GM18502 (cell line): ENCODE results near the gene ZNF426.
"Not testable (repeated sequence)": the region's sequence is repeated elsewhere in the genome, so short reads cannot be mapped to it uniquely, and the experiment has no call there.

ENCODE experiments used
- ATAC-seq: cut with Tn5 transposase; IDR thresholded peaks from one replicate; pipeline ENCODE4 v1.9.1; 2021; ENCODE audit warnings: mild to moderate bottlenecking; ENCODE audit not compliant: unreplicated experiment, poor library complexity

Gene ZNF426

DNA sequence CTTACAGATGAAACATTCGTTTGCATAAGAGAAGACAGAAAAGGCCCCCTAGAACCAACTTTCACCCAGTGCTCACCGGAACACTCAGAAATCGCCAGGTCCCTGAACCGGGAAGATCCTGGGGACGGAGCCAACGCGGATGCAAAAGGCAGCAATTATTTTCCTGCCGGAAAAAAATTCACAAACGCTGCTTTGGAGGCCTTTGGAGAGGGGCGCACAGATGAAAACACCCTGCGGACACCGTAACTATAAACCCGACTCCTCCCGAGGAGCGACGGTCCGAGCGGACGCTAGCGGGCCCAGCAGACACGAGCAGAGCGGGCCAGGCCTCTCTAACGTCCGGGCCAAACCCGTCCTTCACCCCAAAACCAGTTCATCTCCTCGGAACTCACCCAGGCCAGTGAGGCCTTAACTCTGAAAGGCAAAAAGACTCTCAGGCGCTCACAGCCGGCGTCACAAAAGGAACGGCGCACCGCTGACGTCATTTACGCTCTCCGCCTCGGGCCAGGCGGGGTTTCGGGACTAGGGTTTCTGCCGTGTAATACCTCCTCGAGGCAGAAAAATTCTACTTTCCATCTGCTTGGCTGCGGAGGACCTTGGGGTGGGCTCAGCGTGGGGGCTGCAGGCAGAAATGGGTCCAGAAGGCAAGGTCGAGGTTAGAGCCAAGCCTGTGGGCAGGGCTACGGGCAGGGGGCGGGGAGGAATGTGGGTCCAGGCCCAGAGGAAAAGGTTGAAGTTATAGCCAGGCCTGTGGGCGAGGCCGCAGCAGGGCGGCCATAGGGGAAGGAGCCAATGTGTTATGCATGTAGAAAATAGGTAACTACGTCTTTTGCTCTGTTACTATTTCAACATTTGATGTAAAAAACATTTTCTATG is at the start of gene ZNF426:
Gene ZNF426, minus strand, starts transcription at position 463 of the 876 bp plus-strand sequence. CDS start 2,413 bp downstream, outside the sequence.
- ATAC-seq = peak; percentile 81

DNA sequence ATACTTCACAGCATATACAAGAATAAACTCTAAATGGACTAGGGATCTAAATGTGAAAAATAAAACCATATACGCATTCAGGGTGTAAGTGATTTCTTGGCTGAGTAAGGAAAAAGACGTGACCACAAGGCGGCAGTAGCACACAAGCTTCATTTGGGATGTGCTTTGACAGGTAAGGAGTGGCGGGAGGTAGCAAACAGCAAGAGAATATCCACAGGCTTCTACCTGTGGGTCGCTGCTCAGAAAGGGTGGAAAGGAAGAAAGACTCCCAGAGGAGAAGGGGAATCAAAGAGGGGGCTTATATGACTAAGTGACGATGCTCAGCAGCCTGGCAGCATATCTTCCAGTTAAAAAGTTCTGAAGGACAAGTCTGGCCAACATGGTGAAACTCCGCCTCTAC is 48.3 kb upstream of the ZNF426 start:
- no peak for ATAC-seq

DNA sequence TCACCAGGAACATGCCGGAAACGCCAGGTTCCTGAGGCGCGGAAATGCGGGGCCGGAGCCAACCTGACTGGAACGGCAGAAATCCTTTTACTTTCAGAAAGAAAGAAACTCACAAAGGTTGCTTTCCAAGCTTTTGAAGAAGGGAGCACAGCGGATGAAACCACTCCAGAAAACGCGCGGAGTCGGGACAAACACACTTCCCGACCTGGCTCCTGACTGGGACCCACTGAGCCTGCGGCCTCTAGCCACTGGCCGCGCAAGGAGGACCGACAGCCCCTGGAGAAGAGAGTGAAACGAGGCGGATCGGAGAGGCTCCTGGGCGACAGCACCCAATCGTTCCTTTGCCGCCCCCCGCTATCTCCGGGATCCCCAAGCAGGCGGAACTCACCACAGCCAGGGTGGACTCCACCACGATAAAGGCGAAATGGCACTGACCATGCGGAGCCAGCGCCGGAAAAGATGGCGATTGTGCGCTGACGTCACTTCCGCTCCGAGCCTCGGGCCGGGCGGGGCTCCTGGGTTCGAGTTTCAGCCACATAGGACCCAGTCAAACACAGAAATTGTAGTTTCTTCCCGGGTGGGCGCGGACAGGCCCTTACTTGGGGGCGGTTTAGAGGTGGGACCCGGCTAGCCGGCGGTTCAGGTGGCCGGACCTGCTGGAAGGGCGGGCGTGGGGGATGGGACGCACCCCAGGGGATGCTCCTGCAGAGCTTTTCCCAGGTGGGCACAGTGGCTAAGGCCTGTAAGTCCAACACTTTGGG is 45.8 kb upstream of the ZNF426 start, which contains the start of gene ZNF121:
Gene ZNF121, minus strand, starts transcription at position 432 of the 761 bp plus-strand sequence. CDS start 16,407 bp downstream, outside the sequence.
- peak; percentile 85 for ATAC-seq

DNA sequence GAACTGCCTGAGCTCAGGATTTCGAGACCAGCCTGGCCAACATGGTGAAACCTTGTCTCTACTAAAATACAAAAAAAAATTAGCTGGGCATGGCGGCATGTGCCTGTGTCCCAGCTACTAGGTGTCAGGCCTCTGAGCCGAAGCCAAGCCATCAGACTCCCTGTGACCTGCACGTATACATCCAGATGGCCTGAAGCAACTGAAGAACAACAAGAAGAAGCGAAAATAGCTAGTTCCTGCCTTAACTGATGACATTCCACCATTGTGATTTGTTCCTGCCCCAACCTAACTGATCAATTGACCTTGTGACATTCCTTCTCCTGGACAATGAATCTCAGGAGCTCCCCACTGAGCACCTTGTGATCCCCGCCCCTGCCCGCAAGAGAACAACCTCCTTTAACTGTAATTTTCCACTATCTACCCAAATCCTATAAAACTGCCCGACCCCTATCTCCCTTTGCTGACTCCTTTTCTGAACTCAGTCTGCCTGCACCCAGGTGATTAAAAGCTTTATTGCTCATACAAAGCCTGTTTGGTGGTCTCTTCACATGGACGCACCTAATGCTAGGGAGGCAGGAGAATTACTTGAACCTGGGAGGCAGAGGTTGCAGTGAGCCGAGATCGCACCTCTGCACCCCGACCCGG is 43.8 kb upstream of the ZNF426 start:
- not testable (repeated sequence) for ATAC-seq

DNA sequence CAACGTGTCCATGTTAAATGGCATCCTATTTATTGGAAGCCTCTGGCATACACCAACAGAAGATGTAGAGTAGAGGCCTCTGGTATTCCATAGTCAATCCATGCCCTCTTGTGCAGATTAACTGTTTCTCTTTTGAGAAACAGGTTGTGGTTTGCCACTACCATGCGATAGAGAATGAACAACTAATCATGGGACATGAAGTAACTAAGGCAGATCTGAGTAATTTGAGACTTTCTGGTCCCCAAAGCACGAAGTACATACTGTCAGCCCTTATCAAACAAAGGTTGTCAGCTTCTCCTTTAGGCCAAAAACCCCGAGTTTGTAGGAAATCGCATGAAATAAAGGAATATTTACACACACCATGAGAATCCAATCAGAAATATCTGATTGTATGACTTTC is 42.3 kb upstream of the ZNF426 start:
- ATAC-seq = no peak

DNA sequence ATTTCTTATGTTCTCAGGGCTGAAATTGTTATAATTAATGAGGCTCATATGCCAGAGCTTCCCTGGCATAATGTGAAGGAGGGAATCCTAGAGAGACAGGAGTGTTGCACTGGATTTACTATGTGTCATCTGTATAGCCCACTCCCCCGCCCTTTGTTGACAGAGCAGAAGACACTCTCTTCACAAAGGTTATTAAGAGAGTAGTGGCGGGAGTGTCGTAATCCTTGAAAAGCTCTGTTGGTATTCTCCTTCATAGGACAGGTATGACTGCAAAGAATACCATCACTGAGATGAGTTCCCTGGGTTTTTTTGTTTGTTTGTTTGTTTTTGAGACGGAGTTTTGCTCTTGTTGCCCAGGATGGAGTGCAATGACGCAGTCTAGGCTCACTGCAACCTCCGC is 31.8 kb upstream of the ZNF426 start:
- ATAC-seq = no peak

DNA sequence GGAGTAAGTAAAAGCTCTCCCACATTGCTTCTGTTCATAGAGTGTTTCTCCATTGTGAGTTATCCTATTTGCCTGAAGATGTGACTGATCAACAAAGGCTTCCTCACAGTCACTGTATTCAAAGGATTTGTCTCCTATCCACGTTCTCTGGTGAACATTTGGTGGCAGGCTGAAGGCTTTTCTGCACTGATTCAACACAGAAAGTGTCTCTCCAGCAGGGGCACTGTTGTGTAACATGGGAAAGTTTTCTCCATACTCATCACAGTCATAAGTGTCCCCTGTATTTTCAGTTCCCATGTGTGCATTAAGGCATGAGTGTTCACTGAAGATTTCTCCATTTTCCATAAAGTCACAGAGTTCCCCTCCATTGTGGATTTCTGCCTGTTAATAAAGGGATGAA is 28.3 kb upstream of the ZNF426 start:
- no peak for ATAC-seq

DNA sequence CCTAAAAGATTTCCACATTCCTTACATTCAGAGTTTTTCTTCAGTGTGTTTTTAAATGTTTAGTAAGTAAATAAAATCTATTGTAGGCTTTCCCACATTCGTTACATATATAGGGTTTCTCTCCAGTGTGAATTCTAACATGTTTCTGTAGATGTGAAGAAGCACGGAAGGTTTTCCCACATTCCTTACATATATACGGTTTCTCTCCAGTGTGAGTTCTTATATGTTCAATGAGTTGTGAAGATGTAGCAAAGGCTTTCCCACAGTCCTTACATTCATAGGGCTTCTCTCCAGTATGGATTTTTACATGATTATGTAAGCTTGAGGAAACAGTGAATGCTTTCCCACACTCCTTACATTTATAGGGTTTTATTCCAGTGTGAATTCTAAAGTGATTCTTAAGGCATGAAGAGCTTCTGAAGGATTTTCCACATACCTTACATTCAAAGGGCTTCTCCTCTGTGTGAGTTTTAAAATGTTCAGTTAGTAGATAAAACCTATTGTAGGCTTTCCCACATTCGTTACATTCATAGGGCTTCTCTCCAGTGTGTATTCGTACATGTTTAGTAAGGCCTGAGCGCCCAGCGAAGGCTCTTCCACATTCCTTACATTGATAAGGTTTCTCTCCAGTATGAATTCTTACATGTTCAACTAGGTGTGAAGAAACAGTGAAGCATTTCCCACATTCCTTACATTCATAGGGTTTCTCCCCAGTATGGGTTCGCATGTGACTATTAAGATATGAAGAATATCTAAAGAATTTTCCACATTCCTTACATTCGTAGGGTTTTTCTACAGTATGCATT is 27.7 kb upstream of the ZNF426 start:
- ATAC-seq = no peak

DNA sequence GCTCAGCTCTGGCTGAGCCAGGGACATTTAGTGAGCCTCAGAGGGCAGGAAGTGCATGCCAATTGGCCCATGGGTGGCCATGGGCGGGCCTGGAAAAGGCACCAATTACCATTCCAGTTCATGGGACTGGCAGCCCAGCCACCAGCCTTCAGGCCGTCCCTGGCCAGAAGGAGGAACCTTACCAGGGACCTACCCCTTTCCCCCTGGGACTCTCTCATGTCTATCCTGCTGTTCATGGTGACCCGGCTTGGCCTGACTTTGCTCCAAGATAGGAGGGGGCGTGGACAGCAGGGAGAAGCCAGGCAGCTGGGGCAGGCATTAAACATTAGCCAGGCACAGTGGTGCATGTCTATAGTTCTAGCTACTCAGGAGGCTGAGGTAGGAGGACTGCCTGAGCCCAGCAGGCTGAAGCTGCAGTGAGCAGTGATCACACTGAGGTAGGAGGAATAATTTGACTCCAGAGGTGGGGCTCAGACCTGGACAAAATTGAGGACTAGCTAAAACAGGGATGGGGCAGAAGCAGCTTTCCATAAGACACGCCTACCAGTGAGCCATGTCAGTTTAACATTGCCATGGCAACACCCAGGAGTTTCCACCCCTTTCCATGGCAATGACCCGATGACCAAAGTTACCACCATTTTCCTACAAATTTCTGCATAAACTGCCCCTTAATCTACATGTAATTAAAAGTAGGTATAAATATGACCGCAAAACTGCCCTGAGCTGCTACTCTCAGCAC is 14.3 kb upstream of the ZNF426 start:
- no peak for ATAC-seq

DNA sequence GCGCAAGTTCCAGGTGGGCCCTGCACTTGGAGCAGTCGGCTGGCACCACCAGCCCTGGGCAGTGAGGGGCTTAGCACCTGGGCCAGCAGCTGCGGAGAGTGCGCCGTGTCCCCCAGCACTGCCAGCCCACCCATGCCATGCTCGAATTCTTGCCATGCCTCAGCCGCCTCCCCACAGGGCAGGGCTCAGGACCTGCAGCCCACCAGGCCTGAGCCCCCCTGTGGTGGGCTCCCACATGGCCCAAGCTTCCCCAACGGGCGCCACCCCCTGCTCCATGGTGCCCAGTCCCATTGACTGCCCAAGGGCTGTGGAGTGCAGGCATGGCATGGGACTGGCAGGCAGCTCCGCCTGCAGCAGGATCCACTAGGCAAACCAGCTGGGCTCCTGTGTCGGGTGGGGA is 9.4 kb upstream of the ZNF426 start:
- no peak for ATAC-seq

DNA sequence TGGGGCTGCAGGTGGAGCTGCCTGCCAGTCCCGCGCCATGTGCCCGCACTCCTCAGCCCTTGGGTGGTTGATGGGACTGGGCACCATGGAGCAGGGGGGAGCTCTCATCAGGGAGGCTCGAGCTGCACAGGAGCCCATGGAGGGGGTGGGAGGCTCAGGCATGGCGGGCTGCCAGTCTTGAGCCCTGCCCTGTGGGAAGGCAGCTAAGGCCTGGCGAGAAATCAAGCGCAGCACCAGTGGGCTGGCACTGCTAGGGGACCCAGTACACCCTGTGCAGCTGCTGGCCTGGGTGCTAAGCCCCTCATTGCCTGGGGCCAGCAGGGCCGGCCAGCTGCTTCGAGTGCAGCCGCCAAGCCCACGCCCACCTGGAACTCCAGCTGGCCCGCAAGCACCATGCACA is 2.8 kb upstream of the ZNF426 start:
- ATAC-seq = not testable (repeated sequence)

DNA sequence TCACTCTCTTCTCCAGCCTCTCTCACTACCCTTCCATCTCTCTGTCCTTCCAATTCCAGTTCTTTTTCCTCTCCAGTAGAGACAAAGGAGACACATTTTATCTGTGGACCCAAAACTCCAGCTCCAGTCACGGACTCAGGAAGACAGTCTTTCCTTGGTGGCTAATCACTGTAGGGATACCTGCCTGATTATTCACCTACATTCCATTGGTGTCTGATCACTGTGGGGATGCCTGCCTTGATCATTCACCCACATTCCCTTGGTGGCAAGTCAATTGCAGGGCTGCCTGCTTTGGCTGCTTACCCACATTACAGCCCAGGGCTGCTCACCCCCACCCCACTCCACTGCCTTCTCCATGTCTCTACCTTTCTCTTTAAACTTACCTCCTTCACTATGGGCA is 1.5 kb upstream of the ZNF426 start:
- not testable (repeated sequence) for ATAC-seq

DNA sequence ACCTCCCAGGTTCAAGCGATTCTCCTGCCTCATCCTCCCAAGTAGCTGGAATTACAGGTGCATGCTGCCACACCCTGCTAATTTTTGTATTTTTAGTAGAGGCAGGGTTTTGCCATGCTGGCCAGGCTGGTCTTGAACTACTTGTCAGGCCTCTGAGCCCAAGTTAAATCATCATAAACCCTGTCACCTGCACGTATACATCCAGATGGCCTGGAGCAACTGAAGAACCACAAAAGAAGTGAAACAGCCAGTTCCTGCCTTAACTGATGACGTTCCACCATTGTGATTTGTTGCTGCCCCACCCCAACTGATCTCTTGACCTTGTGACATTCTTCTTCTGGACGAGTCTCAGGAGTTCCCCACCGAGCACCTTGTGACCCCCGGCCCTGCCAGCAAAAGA is 756 bp upstream of the ZNF426 start:
- ATAC-seq = not testable (repeated sequence)

DNA sequence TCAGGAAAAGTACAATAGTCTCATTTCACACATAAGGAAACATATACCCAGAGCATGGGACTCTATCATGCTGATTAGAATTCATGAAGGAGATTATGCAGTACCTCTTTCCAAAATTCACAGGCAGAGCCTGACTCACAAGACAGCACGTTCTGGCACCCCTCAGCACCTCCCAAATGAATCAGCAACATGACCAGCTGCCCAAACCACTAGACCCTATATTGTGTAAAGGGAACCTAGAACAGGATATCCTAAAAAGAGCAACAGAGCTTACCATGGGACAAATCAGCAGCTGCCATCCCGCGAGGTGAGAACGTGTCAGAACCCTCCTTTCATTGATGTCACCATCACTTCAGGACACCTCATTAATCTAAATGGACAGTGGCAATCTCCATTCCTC is 2.5 kb downstream of the ZNF426 start:
- no peak for ATAC-seq

DNA sequence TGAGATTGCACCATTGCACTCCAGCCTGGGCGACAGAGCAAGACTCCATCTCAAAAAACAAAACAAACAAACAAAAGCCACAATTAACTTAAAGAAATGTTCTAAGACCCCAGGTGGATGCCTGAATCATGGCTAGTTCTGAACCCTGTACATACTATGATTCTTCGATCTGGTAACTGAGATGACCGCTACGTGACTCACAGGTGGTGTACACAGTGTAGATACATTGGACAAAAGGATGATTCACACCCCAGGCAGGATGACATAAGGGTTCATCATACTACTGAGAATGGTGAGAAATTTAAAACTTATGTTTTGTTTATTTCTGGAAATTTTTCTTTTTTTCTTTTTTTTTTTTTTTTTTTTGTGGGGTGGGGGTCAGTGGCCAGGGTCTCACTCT is 6.5 kb downstream of the ZNF426 start:
- no peak for ATAC-seq

DNA sequence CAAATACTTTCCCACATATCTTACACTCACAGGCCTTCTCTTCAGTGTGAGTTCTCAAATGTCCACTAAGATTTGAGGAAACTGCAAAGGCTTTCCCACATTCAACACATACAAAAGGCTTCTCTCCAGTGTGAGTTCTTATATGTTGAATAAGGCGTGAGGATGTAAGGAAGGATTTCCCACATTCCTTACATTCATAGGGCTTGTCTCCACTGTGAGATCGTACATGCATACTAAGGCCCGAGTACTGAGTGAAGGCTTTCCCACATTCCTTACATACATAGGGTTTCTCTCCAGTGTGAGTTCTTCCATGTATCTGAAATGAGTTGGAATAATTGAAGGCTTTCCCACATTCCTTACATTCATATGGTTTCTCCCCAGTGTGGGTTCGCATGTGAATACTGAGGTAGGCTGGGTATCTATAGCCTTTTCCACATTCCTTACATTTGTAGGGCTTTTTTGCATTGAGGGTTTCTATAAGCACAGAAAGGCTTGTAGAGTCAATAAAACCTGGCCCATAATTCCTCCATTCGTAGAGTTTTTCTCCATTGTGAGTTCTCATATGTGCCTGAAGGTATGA is 9.6 kb downstream of the ZNF426 start:
- ATAC-seq = no peak

DNA sequence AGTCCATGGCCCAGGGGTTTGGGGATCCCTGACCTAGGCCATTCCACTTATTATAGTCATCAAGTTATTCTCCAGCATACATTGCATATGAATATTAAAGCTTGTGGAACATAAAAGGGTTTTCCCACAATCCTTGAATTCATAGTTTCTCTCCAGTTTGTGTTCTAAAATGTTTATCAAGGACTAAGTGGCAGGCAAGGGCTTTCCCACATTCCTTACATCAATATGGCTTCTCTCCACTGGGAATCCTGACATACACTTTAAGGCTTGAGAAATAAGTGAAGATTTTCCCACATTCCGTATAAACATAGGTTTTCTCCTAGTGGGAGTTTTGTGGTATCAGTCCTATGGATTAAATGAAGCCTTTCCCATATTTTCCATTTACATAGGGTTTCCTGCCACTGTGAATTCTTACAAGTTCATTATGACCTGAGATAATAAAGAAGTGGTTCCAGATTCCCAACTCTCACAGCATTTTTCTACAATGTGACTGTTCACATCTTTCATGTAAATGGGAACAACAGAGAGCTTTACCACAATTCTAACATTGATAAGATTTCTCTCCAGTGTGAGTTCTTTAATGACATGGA is 14.5 kb downstream of the ZNF426 start:
- ATAC-seq = no peak

DNA sequence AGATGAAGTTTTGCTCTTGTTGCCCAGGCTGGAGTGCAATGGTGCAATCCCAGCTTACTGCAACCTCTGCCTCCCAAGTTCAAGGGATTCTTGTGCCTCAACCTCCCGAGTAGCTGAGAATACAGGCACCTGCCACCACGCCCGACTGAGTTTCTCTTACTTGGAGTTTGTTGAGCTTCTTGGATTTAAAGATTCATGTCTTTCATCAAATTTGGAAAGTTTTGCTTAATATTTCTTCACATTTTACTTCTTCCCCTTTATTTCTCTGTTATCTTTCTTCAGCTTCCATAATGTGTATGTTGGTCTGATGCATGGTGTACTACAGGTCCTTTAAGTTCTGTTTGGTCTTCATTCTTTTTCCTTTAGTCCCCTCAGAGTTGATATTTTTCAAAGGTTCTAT is 31.2 kb downstream of the ZNF426 start:
- ATAC-seq = no peak

DNA sequence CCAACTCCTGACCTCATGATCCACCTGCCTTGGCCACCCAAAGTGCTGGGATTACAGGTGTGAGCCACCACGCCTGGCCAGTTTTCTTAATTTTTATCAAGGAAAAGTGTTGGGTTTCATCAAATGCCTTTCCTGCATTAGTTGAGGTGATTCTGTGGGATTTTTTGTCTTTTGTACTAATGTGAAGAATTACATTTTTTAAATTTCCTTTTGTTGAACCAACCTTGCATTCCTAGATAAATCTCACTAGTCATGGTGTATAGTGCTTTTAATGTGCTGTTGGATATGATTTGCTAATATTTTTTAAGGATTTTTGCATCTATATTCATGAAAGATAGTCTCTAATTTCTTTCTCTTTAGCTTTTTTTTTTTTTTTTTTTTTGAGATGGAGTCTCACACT is 37.6 kb downstream of the ZNF426 start:
- ATAC-seq = no peak
